Activated CD8-positive, alpha-beta memory T cell treated with anti-CD3 and anti-CD28 coated beads, Interleukin-2, amount 50 U/mL, for 24 hours (primary cell): ENCODE data around the gene POPDC3.
"Not testable (repeated sequence)": the region's sequence is repeated elsewhere in the genome, so short reads cannot be mapped to it uniquely, and the experiment has no call there.

Experiments
- DNase-seq: peaks from one replicate; pipeline ENCODE4 v3.0.0-alpha.2; 2020; ENCODE audit errors: extremely low read depth

Gene POPDC3

GRCh38 chr6:105179244-105180065 is at the start of gene POPDC3:
Gene POPDC3, minus strand, starts transcription at chr6:105180014. Its CDS starts 18,105 bp downstream, at chr6:105161909.
- DNase-seq = no peak

GRCh38 chr6:105227295-105227767 is 47.5 kb upstream of the POPDC3 start:
- no peak for DNase-seq

GRCh38 chr6:105226598-105227294 is 46.9 kb upstream of the POPDC3 start:
- no peak for DNase-seq

- DNase-seq = no peak
Measured at GRCh38 chr6:105223242-105223641, 43.4 kb upstream of the POPDC3 start.

- not testable (repeated sequence) for DNase-seq
Measured at GRCh38 chr6:105221219-105221618, 41.4 kb upstream of the POPDC3 start.

- no peak for DNase-seq
Measured at GRCh38 chr6:105220186-105220585, 40.4 kb upstream of the POPDC3 start.

GRCh38 chr6:105219218-105219617 is 39.4 kb upstream of the POPDC3 start:
- not testable (repeated sequence) for DNase-seq

- no peak for DNase-seq
Measured at GRCh38 chr6:105215506-105215905, 35.7 kb upstream of the POPDC3 start.

GRCh38 chr6:105214668-105215067 is 34.9 kb upstream of the POPDC3 start:
- no peak for DNase-seq

GRCh38 chr6:105213272-105213671 is 33.5 kb upstream of the POPDC3 start:
- no peak for DNase-seq

GRCh38 chr6:105212587-105212986 is 32.8 kb upstream of the POPDC3 start:
- no peak for DNase-seq

GRCh38 chr6:105211831-105212230 is 32.0 kb upstream of the POPDC3 start:
- no peak for DNase-seq

GRCh38 chr6:105210932-105211531 is 31.2 kb upstream of the POPDC3 start:
- DNase-seq = no peak

- no peak for DNase-seq
Measured at GRCh38 chr6:105209950-105210706, 30.3 kb upstream of the POPDC3 start.

- no peak for DNase-seq
Measured at GRCh38 chr6:105207524-105208269, 27.9 kb upstream of the POPDC3 start.

GRCh38 chr6:105204768-105205167 is 25.0 kb upstream of the POPDC3 start:
- DNase-seq = no peak

- no peak for DNase-seq
Measured at GRCh38 chr6:105204331-105204730, 24.5 kb upstream of the POPDC3 start.

GRCh38 chr6:105202486-105202885 is 22.7 kb upstream of the POPDC3 start:
- DNase-seq = no peak

GRCh38 chr6:105200133-105200730 is 20.4 kb upstream of the POPDC3 start:
- no peak for DNase-seq

GRCh38 chr6:105199711-105200110 is 19.9 kb upstream of the POPDC3 start:
- no peak for DNase-seq

GRCh38 chr6:105196076-105196475 is 16.3 kb upstream of the POPDC3 start:
- no peak for DNase-seq
